A549 (cell line): Measurements from ENCODE around the gene MAGOH. TPM values are rescaled to one million over a fixed set of nuclear protein-coding genes. Genes with fewer than 3 reads are reported as not detected.
A peak's percentile ranks its signal among the peaks of the same experiment; 100 is the strongest.

ENCODE experiments used
- ATAC-seq, 2 experiments: fragments of 200-7000 bp in 1 of 2; fragments of >200 bp in 1 of 2; cut with Nextera tagmentation in 1 of 2; cut with Tn5 transposase in 1 of 2; 3 replicates each; pipeline versions ENCODE4 v1.8.0 to v1.9.1; 2018 to 2020; ENCODE audit warnings: mild to moderate bottlenecking in 1 of 2, moderate library complexity in 1 of 2
- CTCF ChIA-PET: fragments of 300-600 bp; sonication (Branson Sonifier 250); formaldehyde crosslinking; extraction: SDS; loops from one replicate; lab custom pipeline; 2021; ENCODE audit warnings: antibody characterized with exemption, inconsistent platforms; lab: Yijun Ruan, JAX
- POLR2A ChIA-PET: fragments of 350-600 bp; formaldehyde crosslinking; extraction: SDS; loops from one replicate; lab custom pipeline; 2021; ENCODE audit warnings: antibody characterized with exemption, inconsistent platforms; lab: Yijun Ruan, JAX
- DNase-seq, 2 experiments: peaks; one replicate each; pipeline versions ENCODE4 v3.0.0 to v3.0.0-alpha.2; 2011 to 2016; ENCODE audit warnings: low read depth in 1 of 2, low spot score in 1 of 2
- FAIRE-seq: peaks from 2 replicates; lab custom pipeline; 2011; peaks lifted over from hg19 to GRCh38; lab: Jason Lieb, UNC
- H3K27ac ChIP-seq, 2 experiments: fragments of >200 bp; sonication (Bioruptor Twin); formaldehyde crosslinking; 3 replicates each; pipeline ENCODE4 v1.5.1; 2016 to 2017
- H3K4me1 ChIP-seq: fragments of >200 bp; sonication (Bioruptor Twin); formaldehyde crosslinking; 3 replicates; pipeline ENCODE4 v1.6.1; 2016
- H3K4me2 ChIP-seq: fragments of >200 bp; sonication (Bioruptor Twin); formaldehyde crosslinking; 3 replicates; pipeline ENCODE4 v1.6.1; 2016
- H3K4me3 ChIP-seq: fragments of >200 bp; sonication (Bioruptor Twin); formaldehyde crosslinking; 3 replicates; pipeline ENCODE4 v1.5.1; 2016
- H3K9me3 ChIP-seq: fragments of >200 bp; sonication (Bioruptor Twin); formaldehyde crosslinking; 3 replicates; pipeline ENCODE4 v1.6.1; 2016
- CBX8 ChIP-seq: fragments of 200-600 bp; sonication (generic); IDR thresholded peaks from 2 replicates; pipeline ENCODE4 v1.6.1; 2016
- EHMT2 ChIP-seq: fragments of 200-600 bp; sonication (generic); IDR thresholded peaks from 2 replicates; pipeline ENCODE4 v1.6.1; 2016; ENCODE audit warnings: antibody characterized with exemption, low read depth, mild to moderate bottlenecking, moderate library complexity
- HEYL ChIP-seq: fragments of 250-450 bp; sonication (Bioruptor Pico); IDR thresholded peaks from 2 replicates; pipeline ENCODE4 v1.8.0; 2021; ENCODE audit warnings: mild to moderate bottlenecking, moderate library complexity
- JUN ChIP-seq, 2 experiments: fragments of >200 bp; sonication (Bioruptor Twin); formaldehyde crosslinking; IDR thresholded peaks; 2 replicates in 1 of 2; 3 replicates in 1 of 2; pipeline ENCODE4 v1.6.1; 2016 to 2017
- JUNB ChIP-seq: fragments of >200 bp; sonication (Bioruptor Twin); formaldehyde crosslinking; IDR thresholded peaks from 2 replicates; pipeline ENCODE4 v1.6.1; 2016
- NR3C1 ChIP-seq: fragments of >200 bp; sonication (Bioruptor Twin); formaldehyde crosslinking; IDR thresholded peaks from 3 replicates; pipeline ENCODE4 v1.6.1; 2017
- RCOR1 ChIP-seq: fragments of 150-350 bp; IDR thresholded peaks from 2 replicates; pipeline ENCODE4 v1.6.1; 2014; ENCODE audit warnings: antibody characterized with exemption, low read length, low read depth
- RNF2 ChIP-seq: fragments of 200-600 bp; sonication (generic); IDR thresholded peaks from 2 replicates; pipeline ENCODE4 v1.6.1; 2016; ENCODE audit warnings: low read depth, mild to moderate bottlenecking, antibody characterized with exemption, moderate library complexity, borderline replicate concordance
- SMC3 ChIP-seq: fragments of >200 bp; sonication (Bioruptor Twin); formaldehyde crosslinking; IDR thresholded peaks from 3 replicates; pipeline ENCODE4 v1.6.1; 2018; ENCODE audit warnings: inconsistent platforms
- SREBF2 ChIP-seq: fragments of 450-650 bp; IDR thresholded peaks from 2 replicates; pipeline ENCODE4 v1.6.1; 2014; ENCODE audit warnings: mild to moderate bottlenecking, moderate library complexity
- ZC3H11A ChIP-seq: fragments of 450-650 bp; IDR thresholded peaks from 2 replicates; pipeline ENCODE4 v1.6.1; 2014; ENCODE audit warnings: antibody characterized with exemption, mild to moderate bottlenecking
- ZFP36 ChIP-seq: fragments of 450-650 bp; IDR thresholded peaks from 2 replicates; pipeline ENCODE4 v1.6.1; 2014; ENCODE audit warnings: borderline replicate concordance; ENCODE audit not compliant: partially characterized antibody
- WGBS: methylation state at CpG from one replicate; pipeline ENCODE4 v1.1.6; 2017; ENCODE audit errors: missing lambda C conversion rate; 5-methylcytosine and 5-hydroxymethylcytosine counted together
- polyA plus RNA-seq, 4 experiments: library from polyadenylated mRNA; depleted of rRNA in 3 of 4; stranded (reverse); fragments of >200 nt; fragmentation: RNase III in 1 of 4; extraction: RNeasy Plus Mini Kit Qiagen cat#74134 plus additional on column Dnase treatment in 1 of 4; gene quantifications; 2 replicates in 3 of 4; 3 replicates in 1 of 4; pipeline ENCODE4 v1.2.3, GENCODE V29; 2011 to 2017
- TF ChIP-seq, protein P1 (sequence below): fragments of 200-600 bp; sonication (generic); IDR thresholded peaks from 2 replicates; pipeline ENCODE4 v1.6.1; 2016; ENCODE audit warnings: antibody characterized with exemption, mild to moderate bottlenecking, moderate library complexity
- TF ChIP-seq, protein P2 (sequence below): fragments of 250-450 bp; sonication (Bioruptor Pico); IDR thresholded peaks from 2 replicates; pipeline ENCODE4 v1.5.0; 2020; ENCODE audit warnings: low read depth, mild to moderate bottlenecking, moderate library complexity
- TF ChIP-seq, protein P3 (sequence below): IDR thresholded peaks from 2 replicates; pipeline ENCODE4 v1.6.1; 2012; ENCODE audit warnings: low read depth, borderline replicate concordance
- TF ChIP-seq, protein P4 (sequence below): fragments of 250-450 bp; sonication (Bioruptor Pico); IDR thresholded peaks from 2 replicates; pipeline ENCODE4 v1.5.0; 2021; ENCODE audit warnings: mild to moderate bottlenecking, moderate library complexity, borderline replicate concordance
- TF ChIP-seq, protein P5 (sequence below): fragments of >200 bp; sonication (Bioruptor Twin); formaldehyde crosslinking; IDR thresholded peaks from 3 replicates; pipeline ENCODE4 v1.6.1; 2016

The MAGOH gene
- polyA plus RNA-seq, 2 of the 4 experiments (the other 2 are of a cell fraction) = 80.2 to 139 TPM

DNA sequence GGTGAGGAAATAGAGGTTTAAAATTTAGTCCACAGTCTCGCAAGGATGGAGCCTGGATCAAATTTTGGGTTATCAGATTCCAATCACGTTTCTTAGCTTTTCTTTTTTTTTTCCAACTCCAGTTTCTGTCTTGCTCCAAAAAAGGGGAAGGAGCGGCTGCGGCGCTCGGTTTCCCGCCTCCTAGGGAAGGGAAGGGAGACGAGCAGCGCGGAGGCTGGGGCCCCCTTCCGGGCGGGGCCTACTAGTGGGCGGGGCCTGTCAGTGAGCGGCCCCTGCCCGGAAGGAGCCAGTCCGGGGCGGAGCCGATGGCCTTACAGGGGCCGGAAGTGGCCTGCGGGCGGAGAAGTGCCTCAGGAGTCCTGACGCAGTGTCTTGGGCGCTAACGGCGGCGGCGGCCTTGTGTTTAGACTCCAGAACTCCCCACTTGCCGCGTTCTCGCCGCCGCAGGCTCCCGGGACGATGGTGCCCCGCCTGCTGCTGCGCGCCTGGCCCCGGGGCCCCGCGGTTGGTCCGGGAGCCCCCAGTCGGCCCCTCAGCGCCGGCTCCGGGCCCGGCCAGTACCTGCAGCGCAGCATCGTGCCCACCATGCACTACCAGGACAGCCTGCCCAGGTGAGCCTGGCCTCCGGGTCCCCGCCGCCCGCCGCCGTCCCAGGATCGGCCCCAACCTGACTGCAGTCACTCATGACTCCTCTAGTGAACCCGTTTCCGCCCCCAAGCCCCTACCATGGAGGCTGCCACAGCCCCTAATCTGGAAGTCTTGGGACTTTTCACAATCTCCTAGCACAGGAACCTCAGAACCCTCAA, 41.6 kb downstream of the MAGOH start, which contains the start of gene CPT2 (continued):
- TF ChIP-seq, protein P1, sequence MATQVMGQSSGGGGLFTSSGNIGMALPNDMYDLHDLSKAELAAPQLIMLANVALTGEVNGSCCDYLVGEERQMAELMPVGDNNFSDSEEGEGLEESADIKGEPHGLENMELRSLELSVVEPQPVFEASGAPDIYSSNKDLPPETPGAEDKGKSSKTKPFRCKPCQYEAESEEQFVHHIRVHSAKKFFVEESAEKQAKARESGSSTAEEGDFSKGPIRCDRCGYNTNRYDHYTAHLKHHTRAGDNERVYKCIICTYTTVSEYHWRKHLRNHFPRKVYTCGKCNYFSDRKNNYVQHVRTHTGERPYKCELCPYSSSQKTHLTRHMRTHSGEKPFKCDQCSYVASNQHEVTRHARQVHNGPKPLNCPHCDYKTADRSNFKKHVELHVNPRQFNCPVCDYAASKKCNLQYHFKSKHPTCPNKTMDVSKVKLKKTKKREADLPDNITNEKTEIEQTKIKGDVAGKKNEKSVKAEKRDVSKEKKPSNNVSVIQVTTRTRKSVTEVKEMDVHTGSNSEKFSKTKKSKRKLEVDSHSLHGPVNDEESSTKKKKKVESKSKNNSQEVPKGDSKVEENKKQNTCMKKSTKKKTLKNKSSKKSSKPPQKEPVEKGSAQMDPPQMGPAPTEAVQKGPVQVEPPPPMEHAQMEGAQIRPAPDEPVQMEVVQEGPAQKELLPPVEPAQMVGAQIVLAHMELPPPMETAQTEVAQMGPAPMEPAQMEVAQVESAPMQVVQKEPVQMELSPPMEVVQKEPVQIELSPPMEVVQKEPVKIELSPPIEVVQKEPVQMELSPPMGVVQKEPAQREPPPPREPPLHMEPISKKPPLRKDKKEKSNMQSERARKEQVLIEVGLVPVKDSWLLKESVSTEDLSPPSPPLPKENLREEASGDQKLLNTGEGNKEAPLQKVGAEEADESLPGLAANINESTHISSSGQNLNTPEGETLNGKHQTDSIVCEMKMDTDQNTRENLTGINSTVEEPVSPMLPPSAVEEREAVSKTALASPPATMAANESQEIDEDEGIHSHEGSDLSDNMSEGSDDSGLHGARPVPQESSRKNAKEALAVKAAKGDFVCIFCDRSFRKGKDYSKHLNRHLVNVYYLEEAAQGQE = no peak
- TF ChIP-seq HEYL (no peak), EHMT2 (no peak), NR3C1 (no peak), SREBF2 (no peak), JUN (IDR thresholded peaks at IDR 0.05) (peak in 1 of 2 experiments; percentile 76; a peak in 2 of 5 replicates), ZFP36 (no peak), RCOR1 (no peak), ZC3H11A (no peak), JUNB (no peak)
- TF ChIP-seq, protein P2, sequence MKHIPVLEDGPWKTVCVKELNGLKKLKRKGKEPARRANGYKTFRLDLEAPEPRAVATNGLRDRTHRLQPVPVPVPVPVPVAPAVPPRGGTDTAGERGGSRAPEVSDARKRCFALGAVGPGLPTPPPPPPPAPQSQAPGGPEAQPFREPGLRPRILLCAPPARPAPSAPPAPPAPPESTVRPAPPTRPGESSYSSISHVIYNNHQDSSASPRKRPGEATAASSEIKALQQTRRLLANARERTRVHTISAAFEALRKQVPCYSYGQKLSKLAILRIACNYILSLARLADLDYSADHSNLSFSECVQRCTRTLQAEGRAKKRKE = no peak
- TF ChIP-seq, protein P3, sequence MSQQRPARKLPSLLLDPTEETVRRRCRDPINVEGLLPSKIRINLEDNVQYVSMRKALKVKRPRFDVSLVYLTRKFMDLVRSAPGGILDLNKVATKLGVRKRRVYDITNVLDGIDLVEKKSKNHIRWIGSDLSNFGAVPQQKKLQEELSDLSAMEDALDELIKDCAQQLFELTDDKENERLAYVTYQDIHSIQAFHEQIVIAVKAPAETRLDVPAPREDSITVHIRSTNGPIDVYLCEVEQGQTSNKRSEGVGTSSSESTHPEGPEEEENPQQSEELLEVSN = peak; percentile 80; the same call in 1 of the 2 replicates
- TF ChIP-seq, all 56 proteins: peak for 6

DNA sequence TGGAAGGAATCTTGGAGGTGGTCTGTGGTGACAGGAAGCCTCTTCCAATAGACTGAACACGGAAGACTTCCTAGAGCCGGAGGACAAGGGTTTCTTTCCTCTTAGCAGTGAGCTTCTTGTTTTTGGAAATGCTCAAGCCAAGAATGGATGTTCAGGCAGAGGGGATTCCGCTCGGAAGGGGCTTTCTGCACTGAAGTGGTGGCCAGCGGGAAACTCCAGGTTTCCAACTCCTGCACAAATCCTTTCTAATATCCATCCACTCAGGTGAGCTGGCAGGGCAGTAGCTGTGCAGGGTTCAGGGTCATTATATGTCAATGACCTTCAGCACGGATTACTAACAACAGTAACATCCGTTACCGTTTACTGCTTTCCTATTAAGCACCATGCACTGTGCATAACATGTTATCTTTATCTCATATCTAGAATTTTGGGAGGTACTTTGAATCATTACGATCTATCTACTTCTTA, 42.3 kb downstream of the MAGOH start:
- ChIA-PET POLR2A (interaction anchor here (0.7 kb wide), 1 partner anchor 353 kb away, joined by 5 read pairs; the partner anchor contains the start of gene ZYG11A), CTCF (interaction anchor here (0.6 to 3.6 kb wide), 3 partner anchors 11 to 364 kb away, joined by 3 to 24 read pairs (median 5); no protein-coding TSS in a partner anchor)
- WGBS = 62% methylated on average over 9 of the region's 9 CpGs
- peak overlapping the region; percentile 62 to 100 for H3K27ac ChIP-seq
- DNase-seq = no peak
- H3K4me2 ChIP-seq = peak overlapping the region; percentile 81
- TF ChIP-seq, protein P4, sequence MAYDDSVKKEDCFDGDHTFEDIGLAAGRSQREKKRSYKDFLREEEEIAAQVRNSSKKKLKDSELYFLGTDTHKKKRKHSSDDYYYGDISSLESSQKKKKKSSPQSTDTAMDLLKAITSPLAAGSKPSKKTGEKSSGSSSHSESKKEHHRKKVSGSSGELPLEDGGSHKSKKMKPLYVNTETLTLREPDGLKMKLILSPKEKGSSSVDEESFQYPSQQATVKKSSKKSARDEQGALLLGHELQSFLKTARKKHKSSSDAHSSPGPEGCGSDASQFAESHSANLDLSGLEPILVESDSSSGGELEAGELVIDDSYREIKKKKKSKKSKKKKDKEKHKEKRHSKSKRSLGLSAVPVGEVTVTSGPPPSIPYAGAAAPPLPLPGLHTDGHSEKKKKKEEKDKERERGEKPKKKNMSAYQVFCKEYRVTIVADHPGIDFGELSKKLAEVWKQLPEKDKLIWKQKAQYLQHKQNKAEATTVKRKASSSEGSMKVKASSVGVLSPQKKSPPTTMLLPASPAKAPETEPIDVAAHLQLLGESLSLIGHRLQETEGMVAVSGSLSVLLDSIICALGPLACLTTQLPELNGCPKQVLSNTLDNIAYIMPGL (CRISPR knock-in tag) = no peak
- TF ChIP-seq SMC3 (no peak), CBX8 (no peak), RNF2 (no peak), ZFP36 (no peak), HEYL (no peak), JUN (IDR thresholded peaks at IDR 0.05) (no peak), SREBF2 (no peak)
- TF ChIP-seq, protein P5, sequence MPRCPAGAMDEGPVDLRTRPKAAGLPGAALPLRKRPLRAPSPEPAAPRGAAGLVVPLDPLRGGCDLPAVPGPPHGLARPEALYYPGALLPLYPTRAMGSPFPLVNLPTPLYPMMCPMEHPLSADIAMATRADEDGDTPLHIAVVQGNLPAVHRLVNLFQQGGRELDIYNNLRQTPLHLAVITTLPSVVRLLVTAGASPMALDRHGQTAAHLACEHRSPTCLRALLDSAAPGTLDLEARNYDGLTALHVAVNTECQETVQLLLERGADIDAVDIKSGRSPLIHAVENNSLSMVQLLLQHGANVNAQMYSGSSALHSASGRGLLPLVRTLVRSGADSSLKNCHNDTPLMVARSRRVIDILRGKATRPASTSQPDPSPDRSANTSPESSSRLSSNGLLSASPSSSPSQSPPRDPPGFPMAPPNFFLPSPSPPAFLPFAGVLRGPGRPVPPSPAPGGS = no peak
- peaks cover 9% of the 10 kb centered on the region for H3K4me1 ChIP-seq
- H3K4me3 ChIP-seq = peak overlapping the region; percentile 84
- peak; percentile 5 to 17; a peak in 1 of 6 replicates for ATAC-seq
- FAIRE-seq = no peak
- H3K9me3 ChIP-seq = no peaks in the 10 kb centered on the region
